ENCODE measurements around the gene SPON1. TPM values are rescaled to one million over a fixed set of nuclear protein-coding genes. Genes with fewer than 3 reads are reported as not detected.

Gene SPON1
- total RNA-seq, 2 experiments from 2014 or later, result 2.1 to 2.2 TPM

GRCh38 chr11:14255238-14255534 is 292.7 kb downstream of the SPON1 start:
- no peaks in the 10 kb centered on the region for H3K9me3 ChIP-seq (ENCODE audit: control insufficient read depth in 1 of 2, insufficient read depth in 1 of 2, low read length in 2 of 2)
- H3K27ac ChIP-seq (ENCODE audit: low read depth in 1 of 2, low read length in 2 of 2), result no peak overlapping the region
- no peak for ATAC-seq (ENCODE audit: poor library complexity)
- no peaks in the 10 kb centered on the region for H3K27me3 ChIP-seq (ENCODE audit: control insufficient read depth in 1 of 2, insufficient read depth in 2 of 2, low read length in 2 of 2)
- H3K27me3 Mint-ChIP-seq, result no peaks in the 10 kb centered on the region
- H3K9me3 Mint-ChIP-seq, result no peaks in the 10 kb centered on the region
- no peak overlapping the region for H3K27ac Mint-ChIP-seq
- H3K4me3 Mint-ChIP-seq, result no peak overlapping the region
- H3K36me3 ChIP-seq (ENCODE audit: insufficient read depth, low read length), result peaks cover 8% of the 10 kb centered on the region
- no peak overlapping the region for H3K4me3 ChIP-seq (ENCODE audit: low read length)
- ChIA-PET CTCF (no interaction called here), POLR2A (no interaction called here)
- intact Hi-C loops (cut with DNase I, micrococcal nuclease), result no loop called here
- TF ChIP-seq CTCF (IDR thresholded peaks at IDR 0.05), result no peak
- H3K36me3 Mint-ChIP-seq (ENCODE audit: low read depth), result peaks cover 19% of the 10 kb centered on the region
- no peaks in the 10 kb centered on the region for H3K4me1 Mint-ChIP-seq (ENCODE audit: low read depth)
- no peaks in the 10 kb centered on the region for H3K4me1 ChIP-seq (ENCODE audit: insufficient read depth, low read length)
- no peak for DNase-seq

GRCh38 chr11:14258221-14258935 is 295.9 kb downstream of the SPON1 start:
- POLR2A ChIA-PET, result no interaction called here
- Histone ChIP-seq H3K9me3 (ENCODE audit: control insufficient read depth in 1 of 2, insufficient read depth in 1 of 2, low read length in 2 of 2) (no peaks in the 10 kb centered on the region), H3K27me3 (ENCODE audit: control insufficient read depth in 1 of 2, insufficient read depth in 2 of 2, low read length in 2 of 2) (no peaks in the 10 kb centered on the region), H3K27ac (ENCODE audit: low read depth in 1 of 2, low read length in 2 of 2) (no peak overlapping the region), H3K36me3 (ENCODE audit: insufficient read depth, low read length) (peaks cover 8% of the 10 kb centered on the region), H3K4me3 (ENCODE audit: low read length) (no peak overlapping the region), H3K4me1 (ENCODE audit: insufficient read depth, low read length) (no peaks in the 10 kb centered on the region)
- Mint-ChIP-seq H3K27me3 (no peaks in the 10 kb centered on the region), H3K4me3 (no peak overlapping the region), H3K9me3 (no peaks in the 10 kb centered on the region), H3K4me1 (ENCODE audit: low read depth) (no peaks in the 10 kb centered on the region), H3K27ac (no peak overlapping the region), H3K36me3 (ENCODE audit: low read depth) (peaks cover 30% of the 10 kb centered on the region)
- intact Hi-C loops (cut with DNase I, micrococcal nuclease), result no loop called here
- CTCF ChIA-PET, result interaction anchor here (0.9 kb wide), 1 partner anchor 9 kb away, joined by 3 read pairs; no protein-coding TSS in a partner anchor
- no peak for TF ChIP-seq CTCF (IDR thresholded peaks at IDR 0.05)
- no peak for DNase-seq
- ATAC-seq (ENCODE audit: poor library complexity), result no peak

GRCh38 chr11:14259186-14259784 is 296.8 kb downstream of the SPON1 start:
- Mint-ChIP-seq H3K4me3 (no peak overlapping the region), H3K27me3 (no peaks in the 10 kb centered on the region), H3K27ac (no peak overlapping the region), H3K4me1 (ENCODE audit: low read depth) (no peaks in the 10 kb centered on the region), H3K36me3 (ENCODE audit: low read depth) (peaks cover 30% of the 10 kb centered on the region), H3K9me3 (no peaks in the 10 kb centered on the region)
- intact Hi-C loops (cut with DNase I, micrococcal nuclease), result no loop called here
- no peak overlapping the region for H3K4me3 ChIP-seq (ENCODE audit: low read length)
- ChIA-PET POLR2A (no interaction called here), CTCF (interaction anchor here (0.9 kb wide), 1 partner anchor 9 kb away, joined by 3 read pairs; no protein-coding TSS in a partner anchor)
- no peaks in the 10 kb centered on the region for H3K9me3 ChIP-seq (ENCODE audit: control insufficient read depth in 1 of 2, insufficient read depth in 1 of 2, low read length in 2 of 2)
- no peaks in the 10 kb centered on the region for H3K27me3 ChIP-seq (ENCODE audit: control insufficient read depth in 1 of 2, insufficient read depth in 2 of 2, low read length in 2 of 2)
- TF ChIP-seq CTCF (IDR thresholded peaks at IDR 0.05), result no peak
- H3K4me1 ChIP-seq (ENCODE audit: insufficient read depth, low read length), result no peaks in the 10 kb centered on the region
- ATAC-seq (ENCODE audit: poor library complexity) (no peak), DNase-seq (no peak)
- H3K36me3 ChIP-seq (ENCODE audit: insufficient read depth, low read length), result peaks cover 8% of the 10 kb centered on the region
- no peak overlapping the region for H3K27ac ChIP-seq (ENCODE audit: low read depth in 1 of 2, low read length in 2 of 2)
